Measurements from ENCODE around the gene SH2D6.

Gene SH2D6

GRCh38 chr2:85421260-85422071, 3.0 kb downstream of the SH2D6 start:
- H3K27me3 ChIP-seq (ENCODE audit: insufficient read depth, poor library complexity, severe bottlenecking) = no peaks in the 10 kb centered on the region
- no peak overlapping the region for H3K4me3 ChIP-seq (replicated peaks; ENCODE audit: insufficient read depth, low read length)
- H3K27ac ChIP-seq (replicated peaks) = peak overlapping the region; percentile 61
- TF ChIP-seq CTCF (IDR thresholded peaks at IDR 0.05; ENCODE audit: insufficient read depth, low read length) (no peak), POLR2AphosphoS5 (IDR thresholded peaks at IDR 0.05; ENCODE audit: low read depth) (no peak), REST (IDR thresholded peaks at IDR 0.05; ENCODE audit: insufficient replicate concordance, low read depth) (no peak), GABPA (IDR thresholded peaks at IDR 0.05; ENCODE audit: low read depth) (no peak)
- peak in 1 of 2 experiments; percentile 69 for DNase-seq (ENCODE audit: low read depth in 1 of 2, low spot score in 1 of 2)

GRCh38 chr2:85422072-85422457, 3.6 kb downstream of the SH2D6 start:
- Histone ChIP-seq H3K27me3 (ENCODE audit: insufficient read depth, poor library complexity, severe bottlenecking) (no peaks in the 10 kb centered on the region), H3K27ac (replicated peaks) (no peak overlapping the region), H3K4me3 (replicated peaks; ENCODE audit: insufficient read depth, low read length) (no peak overlapping the region)
- TF ChIP-seq CTCF (IDR thresholded peaks at IDR 0.05; ENCODE audit: insufficient read depth, low read length) = no peak
- TF ChIP-seq SPI1 (IDR thresholded peaks at IDR 0.05; ENCODE audit: borderline replicate concordance, low read depth) = no peak
- no peak for TF ChIP-seq REST (IDR thresholded peaks at IDR 0.05; ENCODE audit: insufficient replicate concordance, low read depth)
- no peak for TF ChIP-seq POLR2AphosphoS5 (IDR thresholded peaks at IDR 0.05; ENCODE audit: low read depth)
- TF ChIP-seq GABPA (IDR thresholded peaks at IDR 0.05; ENCODE audit: low read depth) = no peak
- DNase-seq (ENCODE audit: low read depth in 1 of 2, low spot score in 1 of 2) = no peak

GRCh38 chr2:85423525-85423924, 5.0 kb downstream of the SH2D6 start:
- Histone ChIP-seq H3K27me3 (ENCODE audit: insufficient read depth, poor library complexity, severe bottlenecking) (no peaks in the 10 kb centered on the region), H3K27ac (replicated peaks) (no peak overlapping the region), H3K4me3 (replicated peaks; ENCODE audit: insufficient read depth, low read length) (no peak overlapping the region)
- TF ChIP-seq CTCF (IDR thresholded peaks at IDR 0.05; ENCODE audit: insufficient read depth, low read length) (no peak), GABPA (IDR thresholded peaks at IDR 0.05; ENCODE audit: low read depth) (no peak), POLR2AphosphoS5 (IDR thresholded peaks at IDR 0.05; ENCODE audit: low read depth) (no peak), SPI1 (IDR thresholded peaks at IDR 0.05; ENCODE audit: borderline replicate concordance, low read depth) (no peak), REST (IDR thresholded peaks at IDR 0.05; ENCODE audit: insufficient replicate concordance, low read depth) (no peak)
- DNase-seq (ENCODE audit: low read depth in 1 of 2, low spot score in 1 of 2) = no peak
